HG03139 (cell line): ENCODE data around the gene JAK2.
A peak's percentile ranks its signal among the peaks of the same experiment; 100 is the strongest.
"Not testable (repeated sequence)": the region's sequence is repeated elsewhere in the genome, so short reads cannot be mapped to it uniquely, and the experiment has no call there.

Experiments used
- ATAC-seq: cut with Tn5 transposase; IDR thresholded peaks from one replicate; pipeline ENCODE4 v1.9.1; 2021; ENCODE audit not compliant: unreplicated experiment

JAK2 gene

DNA sequence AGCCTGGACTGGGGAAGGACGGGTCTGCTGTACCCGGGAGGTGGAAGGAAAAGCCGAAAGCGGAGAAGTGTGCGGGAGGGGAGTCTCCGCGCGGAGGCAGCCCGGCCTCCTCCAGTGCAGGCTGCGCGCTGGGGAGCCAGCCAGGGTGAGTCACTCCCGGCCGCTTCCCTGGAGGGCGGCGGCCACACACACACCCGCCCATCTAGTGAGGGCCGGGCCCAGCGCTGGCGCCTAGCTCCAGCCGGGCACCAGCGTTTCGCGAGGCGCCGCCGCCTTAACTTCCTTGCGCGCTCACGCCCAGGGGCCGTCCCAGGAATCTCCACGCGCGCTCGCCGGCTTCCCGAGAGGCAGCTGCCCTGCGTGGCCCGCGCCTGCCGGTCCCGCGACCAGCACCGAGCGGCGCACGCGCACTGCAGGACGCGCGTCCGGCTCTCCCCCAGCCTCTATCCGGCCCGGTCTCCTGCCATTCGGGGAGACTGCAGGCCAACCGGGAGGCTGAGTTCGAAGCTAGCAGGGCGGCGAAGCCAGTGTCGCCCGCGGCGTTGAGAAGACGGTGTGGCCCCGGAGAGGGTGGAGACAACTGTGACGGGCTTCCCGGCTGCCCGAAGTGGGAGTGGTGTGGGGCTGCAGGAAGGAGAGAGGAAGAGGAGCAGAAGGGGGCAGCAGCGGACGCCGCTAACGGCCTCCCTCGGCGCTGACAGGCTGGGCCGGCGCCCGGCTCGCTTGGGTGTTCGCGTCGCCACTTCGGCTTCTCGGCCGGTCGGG, at the start of gene JAK2:
Gene JAK2, plus strand, starts transcription at position 652 of the 765 bp plus-strand sequence. CDS start 36,716 bp downstream, outside the sequence.
- peak; percentile 62 for ATAC-seq

DNA sequence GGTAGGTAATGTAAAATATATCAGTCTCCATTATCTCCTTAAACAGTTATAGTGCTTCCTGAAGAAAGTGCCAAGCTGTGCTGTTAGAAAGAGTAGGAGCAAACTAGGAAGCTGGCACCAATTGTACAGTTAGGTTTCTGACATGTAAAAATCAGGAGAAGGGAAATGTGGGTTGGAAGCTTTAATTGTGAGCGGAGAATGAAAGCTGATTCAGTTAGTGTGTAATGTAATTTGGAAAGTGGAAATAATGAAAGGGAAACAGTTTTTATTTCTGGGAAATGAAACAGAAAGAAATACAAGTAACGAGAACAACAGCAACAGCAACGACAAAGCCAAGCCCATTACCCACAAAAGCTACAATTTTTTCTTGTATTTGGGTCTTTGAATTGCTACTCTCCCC, 48.8 kb upstream of the JAK2 start:
- no peak for ATAC-seq

DNA sequence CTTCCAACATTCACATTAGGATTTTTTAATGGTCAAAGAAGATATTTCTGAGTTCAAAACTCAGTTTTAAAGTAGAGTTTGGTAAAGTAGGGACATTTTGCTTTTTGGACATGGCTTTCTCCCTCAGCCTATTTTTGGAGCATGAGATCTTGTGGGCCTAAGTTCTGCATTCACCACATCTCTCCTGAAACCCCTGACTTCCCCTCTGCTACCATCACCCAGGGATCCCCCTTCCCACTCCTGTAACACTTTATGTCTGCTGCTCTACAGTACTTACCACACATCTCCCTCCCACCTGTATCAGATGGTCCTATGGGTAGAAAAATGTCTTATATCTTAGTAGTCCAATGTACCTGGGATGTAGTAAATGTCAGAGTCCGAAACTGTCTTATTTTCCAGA, 48.2 kb upstream of the JAK2 start:
- ATAC-seq = no peak

DNA sequence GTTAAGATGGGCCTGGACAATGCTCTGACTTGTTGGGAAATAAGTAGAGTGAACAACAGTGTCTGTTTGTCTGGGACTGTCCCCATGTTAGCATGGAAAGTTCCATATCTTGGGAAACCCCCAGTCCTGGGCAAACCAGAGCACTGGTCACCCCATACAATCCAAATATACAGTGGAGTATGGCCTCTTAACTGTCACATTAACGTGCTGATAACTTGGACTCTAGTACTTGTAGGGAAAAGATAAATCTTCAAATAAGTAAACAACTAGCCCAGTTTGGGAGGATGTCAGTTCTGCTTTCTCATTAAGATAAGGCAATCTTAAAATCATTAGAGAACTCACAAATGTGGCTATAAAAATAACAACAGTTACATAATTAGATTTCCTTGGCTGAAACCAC, 47.6 kb upstream of the JAK2 start:
- no peak for ATAC-seq

DNA sequence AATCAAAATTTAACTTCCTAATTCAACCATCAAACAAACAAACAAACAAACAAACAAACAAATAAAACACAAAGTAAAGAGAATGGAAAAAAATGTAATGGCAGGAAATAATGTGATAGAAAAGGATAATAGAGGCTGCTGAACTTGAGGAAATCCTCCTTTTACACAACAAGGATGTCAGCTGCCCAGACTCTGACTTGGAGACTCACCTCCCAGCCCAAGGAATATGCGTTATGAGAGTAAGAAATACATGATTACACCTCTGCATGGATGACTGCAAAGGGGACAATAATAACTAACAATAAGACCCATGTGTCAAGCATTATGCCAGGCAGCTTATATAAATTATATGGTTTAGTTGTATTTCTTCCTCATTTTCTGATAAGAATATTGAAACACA, 46.6 kb upstream of the JAK2 start:
- no peak for ATAC-seq

DNA sequence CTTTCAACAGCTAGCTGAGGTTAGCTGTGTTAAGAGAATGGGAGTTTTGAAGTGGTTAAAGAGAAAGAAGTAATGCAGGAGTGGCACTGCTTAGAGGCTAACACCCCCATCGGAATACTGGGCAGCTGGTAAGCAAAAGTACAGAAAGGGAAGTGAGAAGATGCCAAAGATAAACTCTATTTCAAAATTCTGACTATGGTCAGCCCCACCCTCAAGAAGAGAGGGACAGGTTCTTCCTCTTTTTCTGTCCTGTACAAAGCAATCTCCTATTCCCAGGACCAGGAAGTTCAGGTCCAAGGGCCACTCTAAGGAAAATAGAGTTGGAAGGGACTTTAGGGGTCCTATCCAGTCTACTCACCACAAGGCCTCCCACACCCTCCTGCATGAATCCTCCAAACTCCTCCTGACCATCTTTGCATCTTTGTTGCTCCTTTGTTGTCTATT, 45.9 kb upstream of the JAK2 start:
- ATAC-seq = peak; percentile 80

DNA sequence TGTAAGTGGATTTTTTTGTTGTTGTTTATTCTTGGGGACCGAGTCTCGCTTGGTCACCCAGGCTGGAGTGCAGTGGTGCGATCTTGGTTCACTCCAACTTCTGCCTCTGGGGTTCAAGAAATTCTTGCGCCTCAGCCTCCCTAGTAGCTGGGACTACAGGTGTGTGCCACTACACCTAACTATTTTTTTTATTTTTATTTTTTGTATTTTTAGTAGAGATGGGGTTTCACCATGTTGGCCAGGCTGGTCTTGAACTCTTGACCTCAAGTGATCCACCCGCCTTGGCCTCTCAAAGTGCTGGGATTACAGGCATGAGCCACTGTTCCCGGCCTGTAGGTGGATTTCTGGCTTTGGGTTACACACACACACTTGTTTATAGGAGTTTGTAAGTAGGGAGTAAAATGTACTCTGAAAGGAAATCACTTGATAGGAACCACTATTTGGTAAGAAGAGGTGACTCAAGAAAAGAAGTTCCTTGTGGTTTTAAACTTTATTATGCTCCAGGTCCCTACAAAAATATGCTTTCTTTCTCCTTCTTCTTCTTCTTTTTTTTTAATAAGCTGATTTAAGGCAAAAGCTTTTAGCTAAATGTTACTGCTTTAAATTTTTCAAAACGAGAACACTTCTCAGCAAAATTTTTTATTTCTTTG, 42.9 kb upstream of the JAK2 start:
- not testable (repeated sequence) for ATAC-seq

DNA sequence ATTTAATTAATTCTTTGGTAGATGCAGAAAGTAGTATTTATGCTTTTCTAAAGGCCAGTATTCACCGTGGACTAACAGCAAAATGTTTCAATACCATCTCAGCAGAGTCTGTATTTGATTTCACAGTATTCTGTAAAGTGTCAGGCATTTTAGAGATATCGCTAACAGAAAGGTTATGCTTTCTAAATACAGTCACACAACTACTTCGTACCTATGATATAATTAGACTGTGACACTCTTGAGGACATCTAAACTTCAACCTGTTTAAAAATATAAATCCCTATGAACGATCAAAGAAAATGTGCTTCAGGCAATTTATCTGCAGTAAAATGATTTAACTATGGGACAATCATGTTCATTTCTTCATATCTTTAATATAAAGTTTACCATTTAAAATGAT, 41.7 kb upstream of the JAK2 start:
- ATAC-seq = no peak

DNA sequence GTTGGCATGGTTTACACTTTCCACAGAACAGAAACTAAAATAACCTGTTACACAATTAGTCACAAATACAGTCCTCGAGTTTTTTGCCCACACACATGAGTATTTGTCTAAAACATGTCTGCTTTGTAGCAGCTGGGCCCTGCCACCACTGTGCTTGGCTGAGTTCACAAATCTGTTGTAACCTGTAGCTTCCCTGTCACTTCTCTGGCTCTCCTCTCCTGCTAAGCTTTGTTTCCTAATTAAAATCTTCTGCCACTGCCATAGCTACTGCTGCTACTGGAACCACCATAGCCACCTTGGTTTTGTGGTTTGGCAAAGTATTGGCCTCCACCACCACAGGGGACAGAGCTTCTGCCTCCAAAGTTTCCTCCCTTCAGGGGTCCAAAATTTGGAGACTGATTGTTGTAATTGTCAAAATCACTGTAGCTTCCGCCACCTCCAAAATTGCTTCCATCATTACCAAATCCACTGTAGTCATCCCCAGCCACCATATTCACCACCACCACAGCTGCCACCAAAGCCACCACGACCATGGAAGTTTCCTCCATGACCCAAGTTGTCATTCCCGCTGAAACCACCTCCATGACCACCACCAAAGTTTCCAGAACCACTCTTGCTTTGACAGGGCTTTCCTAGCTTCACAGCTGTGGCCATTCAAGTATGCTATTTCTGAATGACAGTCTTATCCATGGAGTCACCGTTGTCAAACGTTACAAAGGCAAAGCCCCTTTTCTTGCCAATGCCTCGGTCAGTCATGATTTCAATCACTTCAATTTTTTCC, 40.5 kb upstream of the JAK2 start:
- ATAC-seq = not testable (repeated sequence)

DNA sequence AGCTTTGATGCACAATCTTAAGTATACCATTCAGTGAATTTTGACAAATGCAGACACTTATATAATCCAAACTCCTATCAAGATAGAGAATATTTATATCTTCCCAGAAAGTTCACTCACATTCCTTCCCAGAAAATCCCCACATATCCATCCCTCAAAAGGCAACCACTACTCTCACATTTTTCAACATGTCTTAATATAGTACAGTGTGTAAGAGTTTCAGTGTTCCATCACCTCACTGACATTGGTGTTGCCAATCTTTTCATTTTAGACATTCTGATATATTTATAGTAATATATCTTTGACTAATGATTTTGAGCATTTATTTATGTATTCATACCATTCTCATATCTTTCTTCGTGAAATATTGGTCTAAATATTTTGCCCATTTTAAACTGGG, 38.1 kb upstream of the JAK2 start:
- no peak for ATAC-seq

DNA sequence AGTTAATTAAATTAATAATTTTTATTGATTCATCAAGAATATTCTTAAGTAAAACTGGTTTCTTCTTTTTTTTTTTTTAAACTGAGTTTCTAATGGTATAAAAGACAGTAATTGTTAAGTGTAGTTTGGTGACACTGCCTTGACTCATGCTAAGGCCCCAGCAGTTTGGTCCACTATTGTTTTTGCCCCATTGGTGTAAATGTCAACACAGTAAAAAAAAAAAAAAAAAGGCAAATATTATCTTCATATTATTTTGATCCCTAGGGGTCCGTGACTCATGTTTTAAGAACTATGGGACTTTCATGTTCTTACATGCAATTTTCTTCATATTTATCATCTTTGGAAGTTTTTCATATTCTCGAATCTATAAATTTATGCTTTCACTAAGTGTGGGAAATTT, 29.2 kb upstream of the JAK2 start:
- ATAC-seq = no peak

DNA sequence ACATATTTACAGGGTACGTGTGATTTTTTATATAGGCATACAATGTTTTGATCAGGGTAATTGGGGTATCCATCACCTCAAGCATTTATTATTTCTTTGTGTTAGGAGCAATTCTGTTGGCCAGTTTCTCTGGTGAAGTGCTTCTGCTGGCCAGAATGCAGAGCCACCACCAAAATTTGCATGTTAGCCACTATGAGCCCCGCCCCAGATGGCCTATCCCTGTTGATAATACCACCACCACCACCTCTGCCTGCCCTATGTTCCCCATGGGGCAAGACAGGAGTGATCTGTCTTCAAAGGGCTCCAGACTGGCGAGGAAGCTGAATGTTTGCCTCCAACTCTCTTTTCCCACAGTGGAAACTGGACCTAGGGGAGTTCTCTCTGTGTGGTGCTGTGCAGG, 26.0 kb upstream of the JAK2 start:
- ATAC-seq = no peak

DNA sequence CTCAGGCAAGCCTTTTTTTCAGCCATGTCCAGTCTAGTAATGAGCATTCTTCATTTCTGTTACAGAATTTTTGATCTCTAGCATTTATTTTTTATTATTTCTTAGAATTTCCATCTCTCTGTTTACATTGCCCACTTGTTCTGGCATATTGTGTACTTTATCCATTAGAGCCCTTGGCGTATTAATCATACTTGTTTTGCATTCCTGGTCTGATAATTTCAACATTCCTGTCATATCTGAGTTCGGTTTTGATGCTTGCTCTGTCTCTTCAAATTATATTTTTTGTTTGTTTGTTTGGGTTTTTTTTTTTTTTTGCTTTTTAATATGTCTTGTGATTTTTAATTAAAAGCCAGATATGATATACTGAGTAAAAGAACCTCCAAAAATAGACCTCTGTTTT, 23.0 kb upstream of the JAK2 start:
- ATAC-seq = no peak

DNA sequence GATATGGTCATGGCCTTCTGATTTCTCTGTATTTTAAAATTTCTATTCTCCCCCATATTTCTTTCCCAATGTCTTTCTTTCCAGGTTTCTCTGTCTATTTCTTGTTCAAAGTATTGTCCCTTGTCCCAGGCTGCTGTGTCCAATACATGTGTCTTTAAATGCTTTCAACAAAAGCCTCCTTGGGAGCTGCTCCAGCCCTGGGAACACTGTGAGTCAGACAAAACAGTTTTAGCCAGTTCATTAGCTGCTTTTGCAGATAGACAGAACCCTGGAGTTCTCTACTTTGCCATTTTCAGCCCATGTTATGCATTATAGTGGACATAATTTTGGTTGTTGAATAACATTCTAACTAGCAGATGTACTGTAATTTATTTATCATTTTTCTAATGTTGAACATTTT, 20.5 kb upstream of the JAK2 start:
- ATAC-seq = no peak

DNA sequence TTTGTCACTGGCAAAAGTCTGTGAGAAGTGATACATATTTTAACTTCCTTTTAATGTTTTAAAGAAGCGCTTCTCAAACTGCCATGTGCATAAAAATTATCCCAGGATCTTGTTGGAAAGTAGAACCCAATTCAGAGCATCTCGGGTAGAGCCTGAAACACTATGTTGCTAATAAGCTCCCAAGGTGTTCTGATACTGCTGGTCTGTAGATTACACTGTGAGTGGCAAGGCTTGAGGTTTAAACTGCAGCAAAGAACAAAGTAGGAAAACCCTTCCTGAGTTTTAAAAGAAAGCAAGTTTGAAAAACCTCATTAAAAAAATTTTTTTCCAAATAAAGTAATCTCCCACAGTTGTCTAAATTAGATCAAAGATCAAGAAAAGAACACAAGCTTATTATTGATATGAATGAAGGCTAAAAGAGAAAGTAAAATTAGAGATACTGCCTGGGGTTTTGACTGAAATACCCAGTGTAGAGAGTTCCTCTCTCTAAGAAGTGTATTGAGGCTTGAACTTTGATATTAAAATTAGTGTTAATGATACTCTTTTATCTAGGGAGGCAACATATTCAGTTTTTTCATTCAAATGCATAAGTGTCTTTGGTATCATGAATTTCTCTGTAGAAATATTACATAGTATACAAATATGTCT, 19.8 kb upstream of the JAK2 start:
- ATAC-seq = no peak

DNA sequence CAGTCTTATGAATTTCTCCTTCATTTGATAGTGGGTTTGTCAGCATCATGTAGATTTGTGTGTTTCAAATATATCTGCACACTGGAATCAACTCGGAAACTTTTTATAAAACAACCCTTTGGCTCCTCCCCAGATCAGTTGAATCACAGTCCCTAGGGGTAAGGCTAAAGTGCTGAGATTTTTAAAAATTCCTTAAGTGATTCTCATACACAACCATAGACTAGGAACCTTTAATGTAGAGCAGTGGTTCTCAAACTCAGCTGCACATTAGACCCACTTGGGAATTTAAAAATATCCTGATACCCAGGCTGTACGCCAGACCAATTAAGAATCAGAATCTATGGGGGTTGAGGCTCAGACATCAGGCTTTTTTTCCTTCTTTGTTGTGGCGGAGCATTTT, 17.5 kb upstream of the JAK2 start:
- no peak for ATAC-seq

DNA sequence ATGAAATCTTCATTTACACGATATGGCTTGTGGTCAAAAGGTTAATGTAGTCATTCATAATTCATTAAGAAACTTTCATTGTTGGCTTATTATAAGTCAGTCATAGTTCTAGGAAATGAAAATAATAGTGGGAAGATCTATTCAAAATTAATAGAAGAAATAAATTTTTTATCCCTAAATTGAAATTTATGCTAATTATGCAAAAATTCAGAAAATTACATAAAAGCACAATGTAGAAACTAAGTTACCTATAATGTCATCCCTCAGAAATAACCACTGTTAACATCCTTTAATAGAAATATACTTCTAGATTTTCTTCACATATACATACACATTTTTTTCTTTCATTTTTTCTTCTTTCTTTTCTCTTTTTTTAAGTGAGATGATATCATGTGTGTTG, 15.9 kb upstream of the JAK2 start:
- ATAC-seq = no peak

DNA sequence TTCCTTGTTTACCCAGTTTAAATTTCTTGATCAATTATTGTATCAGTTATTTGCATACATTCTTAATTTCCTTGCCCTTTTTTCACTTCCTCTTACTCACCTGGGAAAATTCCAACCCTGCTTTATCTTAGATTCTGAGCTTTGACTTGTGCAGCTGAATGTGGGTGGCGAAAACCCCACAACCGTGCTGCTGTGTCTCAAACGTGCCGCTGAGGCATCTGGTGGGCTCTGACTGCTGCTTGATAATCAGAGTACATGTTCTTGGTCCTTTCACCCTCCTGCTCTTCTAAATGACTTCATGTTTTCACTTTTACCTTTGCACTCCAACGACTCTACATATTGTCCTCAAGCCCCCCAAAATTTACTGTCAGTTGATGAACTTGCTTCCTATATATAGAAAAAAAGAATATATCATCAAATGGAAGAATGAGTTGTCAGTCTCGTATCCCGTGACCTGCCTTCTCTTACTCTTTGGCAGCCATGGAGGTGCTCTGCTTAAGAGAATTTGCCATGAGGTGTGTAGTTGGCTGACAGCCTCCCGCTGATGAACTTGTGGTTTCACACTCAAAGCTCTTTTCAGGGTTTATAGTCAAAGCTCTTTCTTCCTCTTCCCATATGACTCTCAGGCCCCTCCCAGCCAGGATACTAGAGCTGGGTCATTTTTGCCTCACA, 14.0 kb upstream of the JAK2 start:
- ATAC-seq = peak; percentile 82

DNA sequence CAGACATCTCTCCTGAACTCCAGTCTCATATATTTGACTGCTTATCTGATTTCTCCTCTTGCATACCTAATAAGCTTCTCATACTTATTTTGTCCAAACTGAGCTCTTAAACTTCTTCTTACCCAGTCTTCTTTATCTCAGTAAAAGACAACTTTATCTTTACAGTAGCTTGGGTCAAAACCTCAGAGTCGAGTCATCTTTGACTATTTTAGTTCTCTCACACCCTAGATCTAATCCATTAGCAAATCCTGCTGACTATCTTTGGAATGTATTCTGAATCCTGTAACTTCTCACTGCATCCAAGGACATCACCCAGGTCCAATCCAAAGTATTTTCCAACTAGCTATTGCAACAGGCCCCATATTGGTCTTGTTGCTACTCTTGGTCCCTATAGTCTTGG, 11.8 kb upstream of the JAK2 start:
- no peak for ATAC-seq

DNA sequence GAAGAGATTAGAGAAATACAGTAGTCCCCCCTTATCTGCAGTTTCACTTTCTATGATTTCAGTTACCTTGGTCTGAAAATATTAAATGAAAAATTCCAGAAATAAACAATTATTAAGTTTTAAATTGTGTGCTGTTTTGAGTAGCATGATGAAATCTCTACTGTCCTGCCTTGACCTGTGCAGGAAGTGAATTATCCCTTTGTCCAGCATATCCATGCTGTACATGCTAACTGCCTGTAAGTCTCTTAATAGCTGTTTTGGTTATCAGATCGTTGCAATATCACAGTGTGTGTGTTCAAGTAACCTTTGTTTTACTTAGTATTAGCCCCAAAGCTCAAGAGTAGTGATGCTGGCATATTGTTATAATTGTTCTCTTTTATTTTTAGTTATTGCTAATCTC, 11.2 kb upstream of the JAK2 start:
- no peak for ATAC-seq

DNA sequence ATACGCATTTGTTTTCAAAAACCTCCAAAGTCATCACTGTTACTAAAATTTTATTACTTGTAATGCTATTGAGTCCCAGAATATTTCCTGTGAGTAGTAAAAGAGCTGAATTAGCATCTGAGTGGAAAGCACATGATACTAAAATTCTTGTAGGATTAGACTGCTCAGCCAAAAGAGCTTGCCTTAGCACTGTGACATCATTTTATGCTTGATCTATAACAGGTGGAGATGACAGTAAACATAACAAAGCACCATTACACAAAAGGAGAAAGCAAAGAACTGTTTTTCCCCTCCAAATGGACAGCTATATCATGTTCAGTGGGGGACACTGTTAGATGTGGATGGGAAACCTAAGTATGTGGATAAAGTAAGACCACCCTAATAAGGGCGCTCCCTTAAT, 5.8 kb upstream of the JAK2 start:
- ATAC-seq = no peak
